Heart right ventricle (tissue), 16 donors: Measurements from ENCODE around the gene CCDC7. TPM values are rescaled to one million over a fixed set of nuclear protein-coding genes. Genes with fewer than 3 reads are reported as not detected.
"Not testable (repeated sequence)": the region's sequence is repeated elsewhere in the genome, so short reads cannot be mapped to it uniquely, and the experiment has no call there.

ENCODE experiments used
- ATAC-seq, 8 donors: fragments of 200-7000 bp; cut with Tn5 transposase; one replicate each; pipeline ENCODE4 v1.9.1; 2020; ENCODE audit warnings: mild to moderate bottlenecking in 8 of 8, moderate library complexity in 8 of 8, moderate number of reproducible peaks in 1 of 8
- DNase-seq, 2 donors: peaks; one replicate each; pipeline ENCODE4 v3.0.0-alpha.2; 2020
- H3K27ac ChIP-seq, 10 donors: fragments of 200-600 bp; sonication (generic) in 2 of 10; one replicate each; pipeline versions ENCODE4 v1.5.0 to v1.8.0; 2020 to 2022; ENCODE audit warnings: mild to moderate bottlenecking in 3 of 10
- H3K27me3 ChIP-seq, 7 donors: fragments of 200-600 bp; one replicate each; pipeline ENCODE4 v1.8.0; 2021 to 2022; ENCODE audit warnings: mild to moderate bottlenecking in 2 of 7
- H3K36me3 ChIP-seq, 9 donors: fragments of 200-600 bp; sonication (generic) in 1 of 9; one replicate each; pipeline versions ENCODE4 v1.5.0 to v1.8.0; 2020 to 2022; ENCODE audit warnings: mild to moderate bottlenecking in 2 of 9
- H3K4me1 ChIP-seq, 9 donors: fragments of 200-600 bp; sonication (generic) in 1 of 9; one replicate each; pipeline versions ENCODE4 v1.5.0 to v1.8.0; 2020 to 2022; ENCODE audit warnings: mild to moderate bottlenecking in 4 of 9
- H3K4me3 ChIP-seq, 10 donors: fragments of 200-600 bp; sonication (generic) in 2 of 10; one replicate each; pipeline versions ENCODE4 v1.5.0 to v1.8.0; 2020 to 2022; ENCODE audit warnings: mild to moderate bottlenecking in 7 of 10, moderate library complexity in 2 of 10
- H3K9me3 ChIP-seq, 11 donors: fragments of 200-600 bp in 10 of 11; sonication (generic) in 2 of 11; one replicate each; pipeline versions ENCODE4 v1.5.0 to v1.8.0; 2013 to 2022; ENCODE audit warnings: mild to moderate bottlenecking in 2 of 11, control low read depth in 1 of 11, moderate library complexity in 1 of 11
- WGBS, 2 donors: extraction: QIAGEN DNeasy Blood & Tissue Kit; methylation state at CpG; one replicate each; pipeline ENCODE4 v1.1.7; 2013; ENCODE audit warnings: inconsistent platforms in 1 of 2; 5-methylcytosine and 5-hydroxymethylcytosine counted together
- intact Hi-C, 10 donors: fragments of 100-400 bp; cut with DNase I; formaldehyde crosslinking; loops; one replicate each; pipeline versions ENCODE4 v1.11.1 to v1.14.2; 2022
- polyA plus RNA-seq, 2 donors: library from polyadenylated mRNA; stranded (reverse); fragments of 200-250 nt; gene quantifications; one replicate each; pipeline ENCODE4 v1.2.3, GENCODE V29; 2013
- total RNA-seq, 10 donors: library from RNA; stranded (reverse); fragmentation: NEBNext Ultra II Directional in 3 of 10; extraction: Animal tissue kit (Norgen Biotek cat#: 25700) in 3 of 10; gene quantifications; one replicate each; pipeline versions ENCODE4 v1.2.1 to v1.2.4, GENCODE V29; 2021 to 2023
- TF ChIP-seq, protein P1 (sequence below), 9 donors: fragments of 200-600 bp; sonication (generic) in 2 of 9; IDR thresholded peaks; one replicate each; pipeline versions ENCODE4 v1.5.0 to v1.8.0; 2021 to 2022; ENCODE audit warnings: antibody characterized with exemption in 9 of 9, mild to moderate bottlenecking in 5 of 9, moderate library complexity in 1 of 9
- donor health status: Arrhythmogenic right ventricular cardiomyopathy.
- donor health status: ischemic (EF 13 %, LVEDD 7.1; RV severe dilation, severe dysfunction).
- donor health status: healthy with polysubstance abuse.
- donor health status: DM: no; HTN: yes; CAD: no.
- donor health status: DM: no; HTN: no; CAD: no.
- donor health status: ischemic (EF 25% LVEDD 6.9; RV normal size, moderate dysfunction).
- donor health status: ischemic (EF 25% LVEDD 5.7; RV mildly dilated, moderate dysfunction).
- donor health status: healthy.
- donor health status: DM: yes; HTN: yes; CAD: no.
- donor health status: Ischemic cardiomyopathy.
- donor health status: ischemic (EF 35%, LVEDD 5.7; RV mildly dilated, moderate dysfunction).
- donor health status: nonischemic (EF 11% LVEDD 7.7; RV severe dilation, severe dysfunction).
- donor health status: DM: yes; HTN: yes; CAD: no.
- donor health status: PGD.
- donor health status: ischemic (EF 29% LVEDD 5.4; RV normal size, mild dysfunction).
- donor health status: nonischemic (EF 23%, LVEDD 6.1; RV moderate dilation, normal function).

The CCDC7 gene
- total and polyA plus RNA-seq, 12 donors, result 0.96 to 34.1 (median 20.4) TPM

DNA sequence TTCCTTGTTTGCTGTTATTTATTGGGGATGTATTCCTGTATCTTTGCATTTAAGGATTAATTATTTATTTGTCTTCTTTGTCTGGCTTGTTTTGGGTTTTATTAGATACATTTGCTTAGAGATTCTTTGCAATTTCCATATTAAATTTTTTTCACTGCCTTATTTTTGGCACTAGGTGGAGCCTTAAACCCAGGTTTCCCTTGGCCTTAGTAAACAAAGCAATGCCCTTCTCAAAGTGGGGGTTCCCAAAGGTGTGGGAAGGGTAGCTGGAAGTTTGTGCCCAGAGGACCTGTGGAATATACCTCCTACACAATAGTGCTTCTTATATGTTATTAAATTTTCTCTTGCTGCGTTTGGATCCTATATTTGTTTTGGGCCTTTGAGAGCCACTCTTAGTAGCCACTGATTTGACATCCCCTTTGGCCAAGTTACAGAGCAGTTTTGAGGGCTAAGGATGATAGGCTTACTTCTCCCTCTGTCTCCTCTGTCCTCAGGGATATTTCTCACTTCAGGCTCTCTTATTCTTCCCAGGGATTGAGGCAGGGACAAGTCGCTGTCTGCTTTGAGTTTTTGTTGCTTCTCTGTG, 349.8 kb downstream of the CCDC7 start:
- ATAC-seq (peak in 2 of 8 donors; percentile 58 to 67), DNase-seq (peak in 1 of 2 donors; percentile 13)
- TF ChIP-seq, protein P1, sequence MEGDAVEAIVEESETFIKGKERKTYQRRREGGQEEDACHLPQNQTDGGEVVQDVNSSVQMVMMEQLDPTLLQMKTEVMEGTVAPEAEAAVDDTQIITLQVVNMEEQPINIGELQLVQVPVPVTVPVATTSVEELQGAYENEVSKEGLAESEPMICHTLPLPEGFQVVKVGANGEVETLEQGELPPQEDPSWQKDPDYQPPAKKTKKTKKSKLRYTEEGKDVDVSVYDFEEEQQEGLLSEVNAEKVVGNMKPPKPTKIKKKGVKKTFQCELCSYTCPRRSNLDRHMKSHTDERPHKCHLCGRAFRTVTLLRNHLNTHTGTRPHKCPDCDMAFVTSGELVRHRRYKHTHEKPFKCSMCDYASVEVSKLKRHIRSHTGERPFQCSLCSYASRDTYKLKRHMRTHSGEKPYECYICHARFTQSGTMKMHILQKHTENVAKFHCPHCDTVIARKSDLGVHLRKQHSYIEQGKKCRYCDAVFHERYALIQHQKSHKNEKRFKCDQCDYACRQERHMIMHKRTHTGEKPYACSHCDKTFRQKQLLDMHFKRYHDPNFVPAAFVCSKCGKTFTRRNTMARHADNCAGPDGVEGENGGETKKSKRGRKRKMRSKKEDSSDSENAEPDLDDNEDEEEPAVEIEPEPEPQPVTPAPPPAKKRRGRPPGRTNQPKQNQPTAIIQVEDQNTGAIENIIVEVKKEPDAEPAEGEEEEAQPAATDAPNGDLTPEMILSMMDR (IDR thresholded peaks at IDR 0.05), result peak; percentile 51 to 87 (median 74)
- H3K27ac ChIP-seq, result no peak overlapping the region
- no peaks in the 10 kb centered on the region for H3K9me3 ChIP-seq
- WGBS, 2 donors, result 58 to 60% methylated on average over 2 of the region's 2 CpGs
- intact Hi-C loops, result loop anchor here (1.0 to 10.0 kb wide), 6 partner anchors 213 to 1839 kb away; no protein-coding TSS in a partner anchor
- H3K4me3 ChIP-seq, result no peak overlapping the region
- H3K27me3 ChIP-seq, result no peaks in the 10 kb centered on the region
- H3K4me1 ChIP-seq, result no peaks in the 10 kb centered on the region
- no peaks in the 10 kb centered on the region for H3K36me3 ChIP-seq

DNA sequence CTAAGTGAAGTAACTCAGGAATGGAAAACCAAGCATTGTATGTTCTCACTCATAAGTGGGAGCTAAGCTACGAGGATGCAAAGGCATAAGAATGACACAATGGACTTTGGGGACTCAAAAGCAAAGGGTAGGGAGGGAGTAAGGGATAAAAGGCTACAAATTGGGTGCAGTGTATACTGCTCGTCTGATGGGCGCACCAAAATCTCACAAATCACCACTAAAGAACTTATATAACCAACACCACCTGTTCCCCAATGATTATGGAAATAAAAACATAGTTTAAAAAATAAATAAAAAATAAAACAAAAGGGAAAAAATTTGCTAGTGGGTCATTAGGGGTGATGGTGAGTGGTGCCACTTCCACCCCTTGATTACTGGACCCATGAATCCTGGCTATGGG, 351.5 kb downstream of the CCDC7 start:
- H3K27ac ChIP-seq, H3K9me3 ChIP-seq, ATAC-seq, H3K4me1 ChIP-seq, DNase-seq, H3K27me3 ChIP-seq, H3K4me3 ChIP-seq, H3K36me3 ChIP-seq: not testable (repeated sequence)
- 94 to 97% methylated on average over 3 of the region's 3 CpGs for WGBS, 2 donors
- intact Hi-C loops, result loop anchor here in 4 of 10 donors (10.0 kb wide), 2 partner anchors 357 to 1837 kb away; no protein-coding TSS in a partner anchor

DNA sequence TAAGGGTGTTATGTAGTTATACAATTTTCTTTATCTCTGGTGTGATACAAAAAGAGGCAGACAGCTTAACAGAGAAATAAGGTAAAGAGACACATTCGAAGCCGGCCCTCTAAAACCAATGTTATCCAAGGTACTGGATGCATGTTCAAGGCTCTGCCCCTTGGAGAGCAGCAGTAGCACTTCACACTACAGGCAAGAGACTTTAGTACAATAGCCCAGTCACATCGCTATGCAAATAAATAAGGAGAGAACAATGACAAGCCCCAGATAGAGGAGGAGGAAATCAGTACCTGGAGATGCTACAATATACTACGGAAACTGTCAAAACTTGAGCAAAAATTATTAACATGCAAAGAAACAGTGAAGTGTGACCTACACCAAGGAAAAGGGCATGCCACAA, 401.0 kb downstream of the CCDC7 start:
- Histone ChIP-seq H3K36me3 (no peaks in the 10 kb centered on the region), H3K27me3 (no peaks in the 10 kb centered on the region), H3K4me1 (no peaks in the 10 kb centered on the region), H3K4me3 (no peak overlapping the region), H3K27ac (no peak overlapping the region), H3K9me3 (no peaks in the 10 kb centered on the region)
- intact Hi-C loops, result no loop called here
- 76 to 81% methylated on average over 4 of the region's 4 CpGs for WGBS, 2 donors
- DNase-seq (no peak), ATAC-seq (no peak)
- TF ChIP-seq, protein P1 (IDR thresholded peaks at IDR 0.05), result no peak

DNA sequence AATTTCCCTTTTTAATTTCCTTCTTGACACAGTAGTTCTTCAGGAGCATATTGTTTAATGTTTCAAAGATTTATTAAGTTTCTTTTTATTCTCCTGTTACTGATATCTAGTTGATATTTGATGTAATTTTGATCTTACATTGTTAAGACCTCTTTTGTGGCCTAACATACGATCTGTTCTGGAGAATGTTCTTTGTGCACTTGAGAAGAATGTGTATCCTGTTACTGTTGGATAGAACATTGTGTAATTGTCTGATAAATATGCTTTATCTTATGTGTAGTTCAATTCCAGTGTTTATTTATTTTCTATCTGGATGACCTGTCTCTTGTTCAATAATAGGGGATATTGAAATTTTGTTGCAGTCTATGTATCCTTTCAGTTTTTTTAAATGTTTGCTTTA, 405.4 kb downstream of the CCDC7 start:
- WGBS, 2 donors, result 0 to 40% methylated on average over 1 of the region's 1 CpG
- Histone ChIP-seq H3K27me3 (no peaks in the 10 kb centered on the region), H3K27ac (no peak overlapping the region), H3K9me3 (peaks cover 0 to 5% (median 0%) of the 10 kb centered on the region in 11 donors), H3K4me3 (no peak overlapping the region), H3K36me3 (no peaks in the 10 kb centered on the region), H3K4me1 (no peaks in the 10 kb centered on the region)
- intact Hi-C loops, result no loop called here
- DNase-seq, result no peak
- TF ChIP-seq, protein P1 (IDR thresholded peaks at IDR 0.05), result no peak
- ATAC-seq, result no peak

DNA sequence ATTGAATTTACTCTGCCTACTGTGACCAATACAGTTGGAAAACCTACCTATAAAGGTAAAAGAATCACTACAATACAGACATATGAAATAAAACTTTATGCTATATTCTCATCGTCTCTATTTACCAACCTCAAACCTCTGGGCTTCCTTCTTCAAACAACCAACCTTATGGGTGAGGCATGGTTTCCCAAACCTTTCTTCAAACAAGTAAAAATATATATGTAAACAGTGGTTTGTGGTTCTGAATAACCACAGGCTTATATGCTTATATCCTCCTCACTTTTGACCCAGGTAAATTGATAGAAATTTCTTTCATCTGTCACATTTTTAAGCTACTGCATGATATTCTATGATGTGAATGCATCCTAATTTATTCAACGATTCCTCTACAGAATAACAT, 408.5 kb downstream of the CCDC7 start:
- no peak for ATAC-seq
- no peaks in the 10 kb centered on the region for H3K36me3 ChIP-seq
- TF ChIP-seq, protein P1 (IDR thresholded peaks at IDR 0.05), result no peak
- WGBS, 2 donors, result 95% methylated on average over 2 of the region's 2 CpGs
- H3K9me3 ChIP-seq, result peaks cover 0 to 5% (median 0%) of the 10 kb centered on the region in 11 donors
- no peak overlapping the region for H3K27ac ChIP-seq
- H3K4me1 ChIP-seq, result no peaks in the 10 kb centered on the region
- intact Hi-C loops, result no loop called here
- DNase-seq, result no peak
- no peak overlapping the region for H3K4me3 ChIP-seq
- no peaks in the 10 kb centered on the region for H3K27me3 ChIP-seq
